Uterus (tissue), 2 donors: ENCODE results near the gene JARID2.

Source experiments
- POLR2A ChIP-seq, 2 donors: fragments of 450-650 bp; IDR thresholded peaks; one replicate each; pipeline ENCODE4 v1.6.1; 2016; ENCODE audit warnings: antibody characterized with exemption in 2 of 2, mild to moderate bottlenecking in 1 of 2, moderate library complexity in 1 of 2
- TF ChIP-seq, protein P1 (sequence below), 4 experiments: fragments of 200-600 bp in 2 of 4; fragments of 450-650 bp in 2 of 4; sonication (generic) in 2 of 4; IDR thresholded peaks; one replicate each; pipeline ENCODE4 v1.5.1; 2016 to 2019; ENCODE audit warnings: antibody characterized with exemption in 4 of 4, mild to moderate bottlenecking in 2 of 4, moderate library complexity in 1 of 4

DNA sequence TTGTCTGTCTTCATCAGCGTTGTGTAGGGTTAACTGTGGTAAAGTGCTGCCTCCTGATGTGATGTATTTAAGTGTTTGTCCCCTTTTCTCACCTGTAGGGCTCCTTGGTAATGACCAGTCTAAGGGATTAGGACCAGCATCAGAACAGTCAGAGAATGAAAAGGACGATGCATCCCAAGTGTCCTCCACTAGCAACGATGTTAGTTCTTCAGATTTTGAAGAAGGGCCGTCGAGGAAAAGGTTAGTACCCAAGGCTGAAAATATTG, 164.2 kb downstream of the JARID2 start:
- TF ChIP-seq, protein P1, sequence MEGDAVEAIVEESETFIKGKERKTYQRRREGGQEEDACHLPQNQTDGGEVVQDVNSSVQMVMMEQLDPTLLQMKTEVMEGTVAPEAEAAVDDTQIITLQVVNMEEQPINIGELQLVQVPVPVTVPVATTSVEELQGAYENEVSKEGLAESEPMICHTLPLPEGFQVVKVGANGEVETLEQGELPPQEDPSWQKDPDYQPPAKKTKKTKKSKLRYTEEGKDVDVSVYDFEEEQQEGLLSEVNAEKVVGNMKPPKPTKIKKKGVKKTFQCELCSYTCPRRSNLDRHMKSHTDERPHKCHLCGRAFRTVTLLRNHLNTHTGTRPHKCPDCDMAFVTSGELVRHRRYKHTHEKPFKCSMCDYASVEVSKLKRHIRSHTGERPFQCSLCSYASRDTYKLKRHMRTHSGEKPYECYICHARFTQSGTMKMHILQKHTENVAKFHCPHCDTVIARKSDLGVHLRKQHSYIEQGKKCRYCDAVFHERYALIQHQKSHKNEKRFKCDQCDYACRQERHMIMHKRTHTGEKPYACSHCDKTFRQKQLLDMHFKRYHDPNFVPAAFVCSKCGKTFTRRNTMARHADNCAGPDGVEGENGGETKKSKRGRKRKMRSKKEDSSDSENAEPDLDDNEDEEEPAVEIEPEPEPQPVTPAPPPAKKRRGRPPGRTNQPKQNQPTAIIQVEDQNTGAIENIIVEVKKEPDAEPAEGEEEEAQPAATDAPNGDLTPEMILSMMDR (IDR thresholded peaks at IDR 0.05) = no peak
- TF ChIP-seq POLR2A (IDR thresholded peaks at IDR 0.05) = no peak
